Activated CD8-positive, alpha-beta memory T cell treated with anti-CD3 and anti-CD28 coated beads, Interleukin-2, amount 10 ng/mL, durations not matched to agents 7 days and 5 days (primary cell): ENCODE results near the gene BCAP29. TPM values are rescaled to one million over a fixed set of nuclear protein-coding genes. Genes with fewer than 3 reads are reported as not detected.

Experiments used
- ATAC-seq: fragments of 150-1000 bp; cut with Tn5 transposase; one replicate; pipeline ENCODE4 v1.10.0; 2021; ENCODE audit warnings: moderate library complexity
- CTCF ChIA-PET: fragments of 350-600 bp; sonication (Branson Sonifier 250); formaldehyde crosslinking; loops from one replicate; lab custom pipeline; 2021; ENCODE audit warnings: antibody characterized with exemption; lab: Charles Lee
- DNase-seq: peaks from one replicate; pipeline ENCODE4 v3.0.0-alpha.2; 2020
- H3K27ac Mint-ChIP-seq: one replicate; pipeline ENCODE4 v1.8.0; 2021; ENCODE audit warnings: mild to moderate bottlenecking, mixed read lengths
- H3K27me3 Mint-ChIP-seq: one replicate; pipeline ENCODE4 v1.8.0; 2021; ENCODE audit warnings: mixed read lengths
- H3K36me3 Mint-ChIP-seq: one replicate; pipeline ENCODE4 v1.8.0; 2021; ENCODE audit warnings: mild to moderate bottlenecking, mixed read lengths
- H3K4me1 Mint-ChIP-seq: one replicate; pipeline ENCODE4 v1.8.0; 2021; ENCODE audit warnings: mixed read lengths
- H3K4me3 Mint-ChIP-seq: one replicate; pipeline ENCODE4 v1.8.0; 2021; ENCODE audit warnings: mild to moderate bottlenecking, moderate library complexity, mixed read lengths
- H3K9me3 Mint-ChIP-seq: one replicate; pipeline ENCODE4 v1.8.0; 2022; ENCODE audit warnings: low read depth, mixed read lengths
- total RNA-seq, 2 experiments: library from RNA; stranded (reverse); gene quantifications; one replicate each; pipeline ENCODE4 v1.2.3, GENCODE V29; 2021

The BCAP29 gene
- total RNA-seq, 2 experiments from 2014 or later, result 42.7 to 47.1 TPM

DNA sequence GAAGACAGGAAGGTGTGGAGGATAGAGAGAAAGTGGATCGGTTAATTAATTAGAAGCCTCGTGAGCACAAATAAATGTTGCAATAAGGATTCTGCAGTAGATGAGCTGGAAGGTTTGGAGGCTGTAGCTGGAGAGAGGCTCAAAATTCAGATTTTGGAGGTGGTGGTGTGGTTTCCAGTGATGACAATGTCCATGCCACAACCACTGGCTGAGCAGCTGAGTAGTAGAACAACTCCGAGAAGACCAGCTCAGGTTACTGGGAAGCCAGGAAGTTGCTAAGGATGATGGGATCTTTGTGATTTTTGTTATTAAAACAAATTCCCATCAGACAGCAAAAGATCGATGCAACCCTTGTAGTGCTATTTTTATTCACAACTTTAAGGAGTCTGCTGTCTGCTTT lies 88.2 kb downstream of the BCAP29 start:
- ATAC-seq, result peak; percentile 46
- Mint-ChIP-seq H3K36me3 (peaks cover 39% of the 10 kb centered on the region), H3K4me3 (no peak overlapping the region), H3K27me3 (no peaks in the 10 kb centered on the region), H3K27ac (no peak overlapping the region), H3K4me1 (peaks cover 36% of the 10 kb centered on the region), H3K9me3 (no peaks in the 10 kb centered on the region)
- CTCF ChIA-PET, result no interaction called here
- peak; percentile 63 for DNase-seq

Other genes with a start within 250 kb of the BCAP29 start
- gene GPR22, start 110.2 kb upstream of the BCAP29 start, total RNA-seq, result not detected
- 10 to 100 TPM; 37.1 to 44.6 TPM for gene COG5, start 16.3 kb upstream of the BCAP29 start, total RNA-seq
- gene DUS4L, start 16.3 kb upstream of the BCAP29 start, total RNA-seq, result 10 to 100 TPM in 1 of 2 experiments, 1 to 10 TPM in 1; 9.3 to 10.2 TPM
- 10 to 100 TPM in 1 of 2 experiments, 1 to 10 TPM in 1; 8.3 to 15.4 TPM for gene SLC26A4, start 80.6 kb downstream of the BCAP29 start, total RNA-seq
- gene CBLL1, start 163.9 kb downstream of the BCAP29 start, total RNA-seq, result 10 to 100 TPM; 32.2 to 39.7 TPM
- gene SLC26A3, start 223.0 kb downstream of the BCAP29 start, total RNA-seq, result not detected